ENCODE data around the gene SLC30A2.
A peak's percentile ranks its signal among the peaks of the same experiment; 100 is the strongest.

Gene SLC30A2

GRCh38 chr1:26059906-26060305, 14.0 kb upstream of the SLC30A2 start:
- DNase-seq: no peak
- TF ChIP-seq GATA1 (IDR thresholded peaks at IDR 0.05; ENCODE audit: low read depth, low read length) (no peak), POLR2A (IDR thresholded peaks at IDR 0.05; ENCODE audit: low read length) (no peak)

- no peak for DNase-seq
- TF ChIP-seq GATA1 (IDR thresholded peaks at IDR 0.05; ENCODE audit: low read depth, low read length) (no peak), POLR2A (IDR thresholded peaks at IDR 0.05; ENCODE audit: low read length) (no peak)
Measured at GRCh38 chr1:26058052-26058595, 12.2 kb upstream of the SLC30A2 start.

- TF ChIP-seq POLR2A (IDR thresholded peaks at IDR 0.05; ENCODE audit: low read length) (no peak), GATA1 (IDR thresholded peaks at IDR 0.05; ENCODE audit: low read depth, low read length) (no peak)
- no peak for DNase-seq
Measured at GRCh38 chr1:26057189-26057588, 11.3 kb upstream of the SLC30A2 start.

- no peak for DNase-seq
- TF ChIP-seq GATA1 (IDR thresholded peaks at IDR 0.05; ENCODE audit: low read depth, low read length): no peak
- no peak for TF ChIP-seq POLR2A (IDR thresholded peaks at IDR 0.05; ENCODE audit: low read length)
Measured at GRCh38 chr1:26055041-26055440, 9.1 kb upstream of the SLC30A2 start.

- TF ChIP-seq GATA1 (IDR thresholded peaks at IDR 0.05; ENCODE audit: low read depth, low read length) (no peak), POLR2A (IDR thresholded peaks at IDR 0.05; ENCODE audit: low read length) (no peak)
Measured at GRCh38 chr1:26053718-26054560, 8.0 kb upstream of the SLC30A2 start.

GRCh38 chr1:26050248-26050640, 4.3 kb upstream of the SLC30A2 start:
- DNase-seq: no peak
- TF ChIP-seq POLR2A (IDR thresholded peaks at IDR 0.05; ENCODE audit: low read length) (no peak), GATA1 (IDR thresholded peaks at IDR 0.05; ENCODE audit: low read depth, low read length) (no peak)

More at GRCh38 chr1:26053718-26054560, 8.0 kb upstream of the SLC30A2 start:
- no peak for DNase-seq

GRCh38 chr1:26049531-26050247, 3.8 kb upstream of the SLC30A2 start:
- TF ChIP-seq POLR2A (IDR thresholded peaks at IDR 0.05; ENCODE audit: low read length) (no peak), GATA1 (IDR thresholded peaks at IDR 0.05; ENCODE audit: low read depth, low read length) (no peak)
- DNase-seq: no peak

GRCh38 chr1:26047278-26047874, 1.5 kb upstream of the SLC30A2 start:
- DNase-seq: no peak
- TF ChIP-seq POLR2A (IDR thresholded peaks at IDR 0.05; ENCODE audit: low read length) (no peak), GATA1 (IDR thresholded peaks at IDR 0.05; ENCODE audit: low read depth, low read length) (no peak)

GRCh38 chr1:26046246-26047095, 553 bp upstream of the SLC30A2 start:
- no peak for DNase-seq
- TF ChIP-seq GATA1 (IDR thresholded peaks at IDR 0.05; ENCODE audit: low read depth, low read length) (no peak), POLR2A (IDR thresholded peaks at IDR 0.05; ENCODE audit: low read length) (no peak)

GRCh38 chr1:26044971-26045721, 772 bp downstream of the SLC30A2 start:
- TF ChIP-seq POLR2A (IDR thresholded peaks at IDR 0.05; ENCODE audit: low read length) (no peak), GATA1 (IDR thresholded peaks at IDR 0.05; ENCODE audit: low read depth, low read length) (no peak)
- peak in 1 of 2 experiments; percentile 26 for DNase-seq

- DNase-seq: no peak
- no peak for TF ChIP-seq POLR2A (IDR thresholded peaks at IDR 0.05; ENCODE audit: low read length)
- TF ChIP-seq GATA1 (IDR thresholded peaks at IDR 0.05; ENCODE audit: low read depth, low read length): no peak
Measured at GRCh38 chr1:26044414-26044813, 1.5 kb downstream of the SLC30A2 start.

GRCh38 chr1:26043765-26044164, 2.2 kb downstream of the SLC30A2 start:
- TF ChIP-seq POLR2A (IDR thresholded peaks at IDR 0.05; ENCODE audit: low read length) (no peak), GATA1 (IDR thresholded peaks at IDR 0.05; ENCODE audit: low read depth, low read length) (no peak)
- no peak for DNase-seq

All from erythroblast (primary cell).